HCT116 (cell line): ENCODE measurements around the gene TRIM10. TPM values are rescaled to one million over a fixed set of nuclear protein-coding genes. Genes with fewer than 3 reads are reported as not detected.

Experiments used
- ATAC-seq: fragments of 200-7000 bp; cut with Tn5 transposase; 2 replicates; pipeline ENCODE4 v1.9.1; 2020; ENCODE audit warnings: mild to moderate bottlenecking, moderate library complexity
- BruUV-seq: library from RNA; stranded (reverse); fragments of 400-500 nt; replicated peaks from 2 replicates; lab custom pipeline; 2021; lab: Mats Ljungman, UMichigan
- CTCF ChIA-PET: fragments of 300-600 bp; sonication (Branson Sonifier 250); formaldehyde crosslinking; loops from one replicate; lab custom pipeline; 2021; ENCODE audit warnings: antibody characterized with exemption; lab: Charles Lee
- POLR2A ChIA-PET: fragments of 300-600, 350-600 bp; sonication (Branson Sonifier 250); formaldehyde crosslinking; loops from one replicate; lab custom pipeline; 2021; ENCODE audit warnings: antibody characterized with exemption; lab: Charles Lee
- RAD21 ChIA-PET, 2 experiments: fragments of 300-600 bp; sonication (Branson Sonifier 250); formaldehyde crosslinking; loops; one replicate each; lab custom pipeline; 2023; ENCODE audit warnings: low total read pairs in 2 of 2; ENCODE audit not compliant: uncharacterized antibody in 2 of 2, unreplicated experiment in 2 of 2, low non-redundant PET in 1 of 2; lab: Charles Lee
- DNase-seq: peaks from one replicate; pipeline ENCODE4 v3.0.0-alpha.2; 2010; ENCODE audit warnings: low read depth, low spot score
- H2AFZ ChIP-seq: fragments of 200-600 bp; shearing (Covaris generic), sonication (generic); 2 replicates; pipeline ENCODE4 v1.6.1; 2017; ENCODE audit warnings: low read depth, mixed run types, mixed read lengths, antibody characterized with exemption, low read length; ENCODE audit not compliant: poor library complexity, severe bottlenecking
- H3K27ac ChIP-seq: 2 replicates; pipeline ENCODE4 v1.5.1; 2012; ENCODE audit warnings: low read depth, low read length
- H3K27me3 ChIP-seq: fragments of 200-600 bp; sonication (generic); 2 replicates; pipeline ENCODE4 v1.6.1; 2016; ENCODE audit warnings: mixed run types, low read length, mixed read lengths; ENCODE audit not compliant: insufficient read depth
- H3K36me3 ChIP-seq, 2 experiments: fragments of 200-500 bp in 1 of 2; fragments of 200-600 bp in 1 of 2; sonication (Bioruptor generic) in 1 of 2; sonication (generic) in 1 of 2; 2 replicates each; pipeline versions ENCODE4 v1.5.1 to v1.6.1; 2014 to 2016; ENCODE audit warnings: low read length in 2 of 2, inconsistent platforms in 1 of 2, mixed read lengths in 1 of 2, mixed run types in 1 of 2; ENCODE audit not compliant: insufficient read depth in 2 of 2, control insufficient read depth in 1 of 2
- H3K4me1 ChIP-seq, 2 experiments: fragments of 200-600 bp in 1 of 2; sonication (generic) in 1 of 2; 2 replicates each; pipeline versions ENCODE4 v1.5.1 to v1.6.1; 2012 to 2017; ENCODE audit warnings: low read length in 2 of 2, inconsistent platforms in 1 of 2, mild to moderate bottlenecking in 1 of 2, mixed read lengths in 1 of 2, mixed run types in 1 of 2, moderate library complexity in 1 of 2; ENCODE audit not compliant: insufficient read depth in 2 of 2, control insufficient read depth in 1 of 2
- H3K4me2 ChIP-seq: fragments of 200-600 bp; sonication (generic); 2 replicates; pipeline ENCODE4 v1.6.1; 2017; ENCODE audit warnings: mixed run types, low read length, mixed read lengths
- H3K4me3 ChIP-seq, 2 experiments: fragments of 200-600 bp in 1 of 2; sonication (generic) in 1 of 2; replicated peaks in 1 of 2; 2 replicates each; pipeline ENCODE4 v1.5.1; 2011 to 2016; ENCODE audit warnings: low read length in 2 of 2, control low read depth in 1 of 2, low read depth in 1 of 2, mild to moderate bottlenecking in 1 of 2, mixed read lengths in 1 of 2, mixed run types in 1 of 2
- H3K79me2 ChIP-seq: fragments of 200-600 bp; sonication (generic); 2 replicates; pipeline ENCODE4 v1.6.1; 2017; ENCODE audit warnings: mild to moderate bottlenecking, mixed run types, low read length, moderate library complexity, mixed read lengths; ENCODE audit not compliant: insufficient read depth
- H3K9ac ChIP-seq: fragments of 200-600 bp; sonication (generic); 2 replicates; pipeline ENCODE4 v1.6.1; 2016; ENCODE audit warnings: low read length, mixed read lengths
- H3K9me2 ChIP-seq: fragments of 200-600 bp; sonication (generic), shearing (Covaris generic); 2 replicates; pipeline ENCODE4 v1.6.1; 2017; ENCODE audit warnings: mixed run types, mild to moderate bottlenecking, moderate library complexity; ENCODE audit not compliant: insufficient read depth
- H3K9me3 ChIP-seq, 2 experiments: fragments of 200-500 bp in 1 of 2; fragments of 200-600 bp in 1 of 2; sonication (Bioruptor generic) in 1 of 2; sonication (generic) in 1 of 2; 2 replicates each; pipeline ENCODE4 v1.6.1; 2014 to 2017; ENCODE audit warnings: low read length in 2 of 2, mixed read lengths in 2 of 2, inconsistent platforms in 1 of 2, low read depth in 1 of 2, mild to moderate bottlenecking in 1 of 2, mixed run types in 1 of 2, moderate library complexity in 1 of 2; ENCODE audit not compliant: control insufficient read depth in 1 of 2, insufficient read depth in 1 of 2
- H4K20me1 ChIP-seq: fragments of 200-600 bp; sonication (generic), shearing (Covaris generic); 2 replicates; pipeline ENCODE4 v1.6.1; 2017; ENCODE audit warnings: mixed run types, mild to moderate bottlenecking, moderate library complexity; ENCODE audit not compliant: insufficient read depth
- JUND ChIP-seq: IDR thresholded peaks from 2 replicates; pipeline ENCODE4 v1.6.1; 2012
- POLR2AphosphoS5 ChIP-seq: IDR thresholded peaks from 2 replicates; pipeline ENCODE4 v1.6.1; 2011; ENCODE audit warnings: mild to moderate bottlenecking, low read depth, low read length, moderate library complexity
- YY1 ChIP-seq: IDR thresholded peaks from 2 replicates; pipeline ENCODE4 v1.6.1; 2011; ENCODE audit warnings: low read length, low read depth, moderate library complexity, mild to moderate bottlenecking; ENCODE audit not compliant: insufficient replicate concordance; ENCODE audit errors: extremely low read depth
- intact Hi-C: fragments of 100-400 bp; cut with micrococcal nuclease; formaldehyde crosslinking; loops from 2 replicates; pipeline ENCODE4 v1.10.0; 2022
- total RNA-seq: library from RNA; stranded (reverse); gene quantifications from one replicate; pipeline ENCODE4 v1.2.1, GENCODE V29; 2021; ENCODE audit not compliant: unreplicated experiment
- TF ChIP-seq, protein P1 (sequence below): IDR thresholded peaks from 2 replicates; pipeline ENCODE4 v1.6.1; 2012; ENCODE audit warnings: low read depth

The TRIM10 gene
- total RNA-seq, 1 experiment from 2014 or later, result 0.98 TPM

- H3K4me1 ChIP-seq, result peaks cover 0 to 5% of the 10 kb centered on the region in 2 experiments; a peak in 1 of 4 replicates
- no peaks in the 10 kb centered on the region for H3K9me3 ChIP-seq
- no peak overlapping the region for H2AFZ ChIP-seq
- ChIA-PET POLR2A (no interaction called here), RAD21 (no interaction called here), CTCF (no interaction called here)
- TF ChIP-seq YY1 (no peak), JUND (no peak), POLR2AphosphoS5 (no peak)
- TF ChIP-seq, protein P1, sequence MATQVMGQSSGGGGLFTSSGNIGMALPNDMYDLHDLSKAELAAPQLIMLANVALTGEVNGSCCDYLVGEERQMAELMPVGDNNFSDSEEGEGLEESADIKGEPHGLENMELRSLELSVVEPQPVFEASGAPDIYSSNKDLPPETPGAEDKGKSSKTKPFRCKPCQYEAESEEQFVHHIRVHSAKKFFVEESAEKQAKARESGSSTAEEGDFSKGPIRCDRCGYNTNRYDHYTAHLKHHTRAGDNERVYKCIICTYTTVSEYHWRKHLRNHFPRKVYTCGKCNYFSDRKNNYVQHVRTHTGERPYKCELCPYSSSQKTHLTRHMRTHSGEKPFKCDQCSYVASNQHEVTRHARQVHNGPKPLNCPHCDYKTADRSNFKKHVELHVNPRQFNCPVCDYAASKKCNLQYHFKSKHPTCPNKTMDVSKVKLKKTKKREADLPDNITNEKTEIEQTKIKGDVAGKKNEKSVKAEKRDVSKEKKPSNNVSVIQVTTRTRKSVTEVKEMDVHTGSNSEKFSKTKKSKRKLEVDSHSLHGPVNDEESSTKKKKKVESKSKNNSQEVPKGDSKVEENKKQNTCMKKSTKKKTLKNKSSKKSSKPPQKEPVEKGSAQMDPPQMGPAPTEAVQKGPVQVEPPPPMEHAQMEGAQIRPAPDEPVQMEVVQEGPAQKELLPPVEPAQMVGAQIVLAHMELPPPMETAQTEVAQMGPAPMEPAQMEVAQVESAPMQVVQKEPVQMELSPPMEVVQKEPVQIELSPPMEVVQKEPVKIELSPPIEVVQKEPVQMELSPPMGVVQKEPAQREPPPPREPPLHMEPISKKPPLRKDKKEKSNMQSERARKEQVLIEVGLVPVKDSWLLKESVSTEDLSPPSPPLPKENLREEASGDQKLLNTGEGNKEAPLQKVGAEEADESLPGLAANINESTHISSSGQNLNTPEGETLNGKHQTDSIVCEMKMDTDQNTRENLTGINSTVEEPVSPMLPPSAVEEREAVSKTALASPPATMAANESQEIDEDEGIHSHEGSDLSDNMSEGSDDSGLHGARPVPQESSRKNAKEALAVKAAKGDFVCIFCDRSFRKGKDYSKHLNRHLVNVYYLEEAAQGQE, result no peak
- no peak for ATAC-seq
- H3K9me2 ChIP-seq, result no peaks in the 10 kb centered on the region
- H3K27ac ChIP-seq, result no peak overlapping the region
- H3K36me3 ChIP-seq, result peaks cover 15 to 30% of the 10 kb centered on the region in 2 experiments
- DNase-seq, result no peak
- no peak overlapping the region for H3K9ac ChIP-seq
- BruUV-seq, result no TSS peak
- peaks cover 34% of the 10 kb centered on the region for H3K79me2 ChIP-seq
- H3K4me2 ChIP-seq, result no peak overlapping the region
- H3K4me3 ChIP-seq, result no peak overlapping the region
- H3K27me3 ChIP-seq, result no peaks in the 10 kb centered on the region
- intact Hi-C loops, result no loop called here
- no peaks in the 10 kb centered on the region for H4K20me1 ChIP-seq
Measured at GRCh38 chr6:30198166-30199084, 37.4 kb upstream of the TRIM10 start.
